ENCODE results near the gene SIRT4.

SIRT4 gene

GRCh38 chr12:120342175-120343038 lies 40.3 kb downstream of the SIRT4 start:
- no peak overlapping the region for H3K4me3 ChIP-seq (ENCODE audit: low read depth, low read length)
- TF ChIP-seq CTCF (IDR thresholded peaks at IDR 0.05; ENCODE audit: borderline replicate concordance, insufficient read depth, low read depth, low read length) = no peak

- TF ChIP-seq CTCF (IDR thresholded peaks at IDR 0.05; ENCODE audit: borderline replicate concordance, insufficient read depth, low read depth, low read length) = no peak
- H3K4me3 ChIP-seq (ENCODE audit: low read depth, low read length) = no peak overlapping the region
Measured at GRCh38 chr12:120343039-120343537, 41.0 kb downstream of the SIRT4 start.

- no peak for TF ChIP-seq CTCF (IDR thresholded peaks at IDR 0.05; ENCODE audit: borderline replicate concordance, insufficient read depth, low read depth, low read length)
- H3K4me3 ChIP-seq (ENCODE audit: low read depth, low read length) = no peak overlapping the region
Measured at GRCh38 chr12:120343692-120344091, 41.6 kb downstream of the SIRT4 start.

- TF ChIP-seq CTCF (IDR thresholded peaks at IDR 0.05; ENCODE audit: borderline replicate concordance, insufficient read depth, low read depth, low read length) = no peak
- H3K4me3 ChIP-seq (ENCODE audit: low read depth, low read length) = no peak overlapping the region
Measured at GRCh38 chr12:120346031-120346430, 43.9 kb downstream of the SIRT4 start.

GRCh38 chr12:120346681-120347080 lies 44.6 kb downstream of the SIRT4 start:
- TF ChIP-seq CTCF (IDR thresholded peaks at IDR 0.05; ENCODE audit: borderline replicate concordance, insufficient read depth, low read depth, low read length) = no peak
- no peak overlapping the region for H3K4me3 ChIP-seq (ENCODE audit: low read depth, low read length)

GRCh38 chr12:120347766-120348165 lies 45.6 kb downstream of the SIRT4 start:
- TF ChIP-seq CTCF (IDR thresholded peaks at IDR 0.05; ENCODE audit: borderline replicate concordance, insufficient read depth, low read depth, low read length) = no peak
- no peak overlapping the region for H3K4me3 ChIP-seq (ENCODE audit: low read depth, low read length)
